COR-L47 (cell line): ENCODE results near the gene TTLL3.
A peak's percentile ranks its signal among the peaks of the same experiment; 100 is the strongest.
"Not testable (repeated sequence)": the region's sequence is repeated elsewhere in the genome, so short reads cannot be mapped to it uniquely, and the experiment has no call there.

Experiments used
- DNase-seq: peaks from one replicate; lab custom pipeline; 2025; lab: John Stamatoyannopoulos, UW

The TTLL3 gene

DNA sequence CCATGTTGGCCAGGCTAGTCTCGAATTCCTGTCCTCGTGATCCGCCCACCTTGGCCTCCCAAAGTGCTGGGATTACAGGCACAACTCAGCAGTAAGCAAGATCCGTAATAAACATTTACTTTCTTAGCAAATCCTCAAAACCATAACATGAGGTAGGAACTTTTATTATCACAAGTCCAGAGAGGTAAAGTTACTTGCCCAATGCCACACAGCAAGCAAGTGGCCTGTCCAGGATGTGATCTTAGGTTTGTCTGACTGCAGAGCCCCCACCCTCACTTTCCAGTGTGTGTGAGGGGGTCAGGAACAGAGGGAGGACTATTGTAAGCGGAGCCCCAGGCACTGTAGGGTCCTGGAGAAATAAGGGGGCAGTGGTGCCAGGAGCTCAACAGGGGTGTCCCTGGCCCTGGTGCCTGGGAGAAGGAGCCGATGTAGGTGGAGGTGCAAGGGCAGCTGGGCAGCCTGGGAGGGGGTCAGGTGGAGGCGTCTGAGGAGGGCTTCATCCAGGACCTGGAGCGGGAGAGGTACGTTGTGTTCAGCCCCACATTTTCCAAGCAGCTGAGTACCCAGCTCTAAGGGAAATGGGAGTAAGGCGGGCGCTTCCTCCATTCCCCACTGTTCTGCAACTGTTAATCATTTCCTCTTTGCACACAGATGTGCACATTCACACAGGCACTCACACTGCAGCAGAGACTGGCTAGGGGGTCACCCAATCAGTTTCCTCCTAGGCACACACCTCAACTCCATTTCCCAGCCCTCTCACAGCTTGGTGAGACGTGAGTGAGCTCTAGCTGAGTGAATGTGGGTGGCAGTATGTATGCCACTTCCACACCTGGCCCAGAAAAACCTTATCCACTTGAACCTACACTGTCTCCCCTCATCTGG, 27.9 kb downstream of the TTLL3 start:
- DNase-seq = no peak

DNA sequence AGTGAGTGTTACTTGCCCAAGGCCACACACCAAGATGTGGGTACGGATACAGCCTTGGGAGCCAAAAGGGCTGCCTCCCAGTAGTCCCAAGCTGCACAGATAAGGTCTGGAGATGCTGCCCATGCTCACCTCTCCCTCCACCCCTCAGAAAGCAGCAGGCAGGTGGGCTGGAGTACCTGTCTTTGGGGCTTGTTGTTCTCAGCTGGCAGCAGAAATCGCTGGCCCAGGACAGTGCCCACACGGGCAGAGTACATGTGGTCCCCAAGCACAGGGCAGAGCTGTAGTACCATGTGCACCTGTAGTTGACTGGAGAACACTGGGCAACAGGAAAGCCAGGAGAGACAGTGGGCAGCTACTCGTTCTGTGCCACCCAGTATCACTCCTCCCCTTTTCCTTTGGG, 28.8 kb downstream of the TTLL3 start:
- no peak for DNase-seq

DNA sequence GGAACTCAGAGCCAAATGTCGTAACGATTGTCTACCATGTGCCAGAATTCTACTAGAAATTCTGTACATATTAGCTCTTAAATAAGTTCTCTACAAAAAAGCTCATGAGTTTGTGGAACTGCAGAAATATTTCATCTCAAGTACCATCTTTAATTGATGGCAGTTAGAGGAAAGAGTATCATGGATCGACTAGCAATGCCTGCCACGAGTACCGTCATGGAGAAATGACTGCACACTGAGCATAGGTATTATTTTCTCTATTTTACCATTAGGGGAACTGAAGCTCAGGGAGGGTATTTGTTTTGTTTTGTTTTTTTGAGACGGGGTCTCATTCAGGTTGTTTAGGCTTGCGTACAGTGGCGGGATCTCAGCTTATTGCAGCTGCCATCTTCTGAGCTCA, 31.0 kb downstream of the TTLL3 start:
- no peak for DNase-seq

DNA sequence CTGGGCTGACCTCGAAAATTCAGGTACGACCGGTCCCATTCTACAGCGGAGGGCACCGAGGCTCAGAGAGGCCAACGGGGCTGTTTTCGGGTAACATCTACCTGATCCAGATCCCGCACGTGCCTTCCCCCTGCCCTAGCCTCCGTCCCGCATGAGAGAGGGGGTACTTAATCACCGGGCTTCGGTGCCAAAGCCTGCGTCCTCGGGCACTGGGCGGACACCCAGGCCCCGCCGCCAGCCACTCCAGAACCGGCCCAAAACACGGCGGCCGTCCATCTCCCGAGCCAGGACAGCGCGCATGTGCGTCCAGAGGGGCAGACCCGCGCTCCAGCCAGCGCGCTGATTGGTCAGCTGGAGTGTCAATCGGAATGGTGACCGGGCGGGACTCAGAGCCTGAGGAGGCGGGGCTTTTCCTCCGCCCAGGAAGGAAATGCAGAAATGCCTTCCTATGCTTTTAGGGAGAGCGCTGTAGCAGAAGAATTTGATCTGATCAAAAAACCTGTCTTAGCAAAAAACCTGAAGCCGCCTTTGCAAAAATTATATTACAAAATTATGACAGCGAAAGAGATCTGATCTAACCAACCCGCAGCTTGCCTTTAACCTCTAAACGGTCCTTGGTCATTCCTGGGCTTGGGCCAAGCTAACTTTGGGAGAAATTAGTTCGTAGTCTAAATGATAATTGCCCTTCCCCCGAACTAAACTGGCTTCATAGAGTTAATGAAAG, 33.8 kb downstream of the TTLL3 start, which contains the start of gene RPUSD3:
Gene RPUSD3, minus strand, starts transcription at position 294 of the 724 bp plus-strand sequence. Its CDS starts 18 bp downstream, at position 276.
- DNase-seq = peak; percentile 68

DNA sequence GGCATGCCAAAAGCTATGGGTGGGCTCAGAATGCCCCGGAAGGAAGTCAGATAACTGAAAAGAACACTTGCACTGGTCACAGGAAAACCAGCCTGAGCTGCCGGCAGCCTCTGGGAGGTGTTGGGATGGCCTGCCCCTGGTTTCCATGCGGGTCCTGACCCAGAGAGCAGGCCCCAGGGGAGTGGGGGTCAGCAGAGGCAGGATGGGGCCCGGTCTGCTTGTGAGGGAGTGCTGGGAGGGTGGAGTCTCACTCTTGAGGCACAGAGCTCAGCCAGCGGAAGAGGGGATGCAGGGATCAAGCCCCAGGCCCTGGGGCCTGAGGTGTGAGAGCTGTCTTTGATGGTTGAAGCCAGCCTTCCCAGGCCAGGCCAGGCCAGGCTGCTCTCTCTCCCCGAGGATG, 36.2 kb downstream of the TTLL3 start:
- DNase-seq = no peak

DNA sequence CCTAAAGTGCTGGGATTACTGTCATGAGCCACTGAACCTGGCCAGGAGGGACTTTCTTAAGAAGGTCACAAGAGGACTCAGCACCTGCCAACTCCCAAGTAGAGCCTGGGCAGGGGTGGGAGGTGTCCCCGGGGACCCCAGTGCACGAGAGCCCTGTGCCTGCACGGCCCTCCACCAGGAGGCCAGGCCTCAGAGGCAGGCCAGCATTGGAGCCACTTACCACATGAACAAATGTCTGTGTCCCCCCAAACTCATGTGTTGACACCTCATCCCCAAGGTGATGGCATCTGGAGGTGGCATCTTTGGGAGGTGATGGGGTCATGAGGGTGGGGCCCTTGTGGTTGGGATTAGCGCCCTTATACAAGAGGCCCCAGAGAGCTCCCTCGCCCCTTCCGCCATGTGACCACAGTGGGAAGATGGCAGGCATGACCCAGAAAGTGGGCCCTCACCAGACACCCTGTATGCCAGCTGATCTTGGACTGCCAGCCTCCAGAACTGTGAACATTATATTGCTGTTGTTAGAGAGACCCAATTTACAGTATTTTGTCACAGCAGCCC, 36.9 kb downstream of the TTLL3 start:
- DNase-seq = no peak

DNA sequence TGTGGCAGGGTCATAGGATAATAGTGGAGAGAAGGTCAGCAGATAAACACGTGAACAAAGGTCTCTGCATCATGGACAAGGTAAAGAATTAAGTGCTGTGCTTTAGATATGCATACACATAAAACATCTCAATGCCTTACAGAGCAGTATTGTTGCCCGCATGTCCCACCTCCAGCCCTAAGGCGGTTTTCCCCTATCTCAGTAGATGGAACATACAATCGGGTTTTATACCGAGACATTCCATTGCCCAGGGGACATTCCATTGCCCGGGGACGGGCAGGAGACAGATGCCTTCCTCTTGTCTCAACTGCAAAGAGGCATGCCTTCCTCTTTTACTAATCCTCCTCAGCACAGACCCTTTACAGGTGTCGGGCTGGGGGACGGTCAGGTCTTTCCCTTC, 37.8 kb downstream of the TTLL3 start:
- not testable (repeated sequence) for DNase-seq

DNA sequence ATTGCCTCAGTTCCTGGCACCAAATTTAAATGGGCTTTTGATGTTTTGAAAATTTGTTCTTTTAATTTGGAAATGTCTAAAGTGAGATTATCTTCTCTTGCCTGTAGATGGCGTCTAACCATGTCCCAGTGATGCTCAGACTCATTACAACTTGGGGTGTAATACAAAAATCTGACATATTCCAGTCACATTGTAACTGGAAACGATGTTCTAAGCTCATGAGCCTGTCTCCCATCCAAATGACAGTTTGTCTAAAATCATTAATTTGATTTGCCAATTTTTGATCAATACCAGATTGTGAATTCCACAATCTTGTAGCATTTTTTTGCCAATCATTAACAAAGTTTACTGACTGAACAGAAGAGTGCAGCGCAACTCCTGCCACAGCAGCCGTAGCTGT, 38.8 kb downstream of the TTLL3 start:
- DNase-seq = not testable (repeated sequence)

DNA sequence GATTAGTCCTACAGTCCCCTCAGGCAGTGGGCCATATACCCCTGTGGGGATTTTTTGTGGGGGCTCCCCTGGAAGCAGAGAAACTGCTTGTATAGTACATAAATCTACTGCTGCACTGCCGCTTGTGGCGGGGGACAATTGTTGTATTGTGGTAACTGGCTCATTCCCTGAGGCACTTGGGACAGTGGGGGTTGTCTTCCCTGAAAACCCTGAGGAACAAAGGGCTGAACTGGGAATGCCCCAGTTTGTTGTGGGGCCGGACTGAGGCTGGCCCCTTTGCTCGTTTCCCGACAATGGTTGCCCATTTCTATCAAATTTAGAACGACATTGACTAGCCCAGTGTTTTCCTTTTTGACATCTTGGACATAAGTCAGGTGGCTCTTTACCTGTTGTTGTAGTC, 41.3 kb downstream of the TTLL3 start:
- DNase-seq = not testable (repeated sequence)

DNA sequence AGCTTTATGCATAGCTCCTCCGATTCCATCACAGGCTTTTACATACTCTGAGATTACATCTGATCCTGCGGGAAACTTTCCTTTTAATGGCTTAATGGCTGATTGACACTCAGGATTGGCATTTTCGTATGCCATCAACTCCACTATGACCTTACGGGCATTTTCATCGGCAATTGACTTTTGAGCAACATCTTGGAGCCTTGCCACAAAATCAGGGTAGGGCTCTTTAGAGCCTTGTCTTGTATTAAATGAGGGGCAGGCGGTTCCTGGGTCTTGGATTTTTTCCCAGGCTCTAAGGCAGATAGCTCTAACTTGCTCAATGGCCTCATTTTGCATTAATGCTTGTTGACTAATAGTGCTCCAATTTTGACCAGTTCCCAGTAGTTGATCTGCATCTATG, 41.9 kb downstream of the TTLL3 start:
- not testable (repeated sequence) for DNase-seq

DNA sequence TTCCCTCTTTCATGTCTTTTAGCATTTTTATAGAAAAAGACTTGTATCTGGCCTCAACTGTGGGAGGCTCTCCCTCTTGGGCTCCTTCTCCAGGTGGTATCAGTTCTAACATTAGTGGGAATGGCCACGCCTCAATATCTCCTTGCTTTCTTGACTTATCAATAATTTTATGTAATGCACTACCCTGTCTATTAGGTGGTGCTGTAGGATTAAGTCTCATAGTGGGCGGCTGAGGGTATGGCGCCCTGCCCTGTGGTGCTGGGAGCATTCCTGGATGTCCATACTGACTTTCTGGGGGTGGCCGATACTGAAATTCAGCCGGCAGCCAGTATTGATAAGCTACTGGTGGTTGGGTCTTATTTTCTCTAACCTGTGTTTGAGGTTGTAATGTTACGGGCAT, 42.5 kb downstream of the TTLL3 start:
- no peak for DNase-seq

DNA sequence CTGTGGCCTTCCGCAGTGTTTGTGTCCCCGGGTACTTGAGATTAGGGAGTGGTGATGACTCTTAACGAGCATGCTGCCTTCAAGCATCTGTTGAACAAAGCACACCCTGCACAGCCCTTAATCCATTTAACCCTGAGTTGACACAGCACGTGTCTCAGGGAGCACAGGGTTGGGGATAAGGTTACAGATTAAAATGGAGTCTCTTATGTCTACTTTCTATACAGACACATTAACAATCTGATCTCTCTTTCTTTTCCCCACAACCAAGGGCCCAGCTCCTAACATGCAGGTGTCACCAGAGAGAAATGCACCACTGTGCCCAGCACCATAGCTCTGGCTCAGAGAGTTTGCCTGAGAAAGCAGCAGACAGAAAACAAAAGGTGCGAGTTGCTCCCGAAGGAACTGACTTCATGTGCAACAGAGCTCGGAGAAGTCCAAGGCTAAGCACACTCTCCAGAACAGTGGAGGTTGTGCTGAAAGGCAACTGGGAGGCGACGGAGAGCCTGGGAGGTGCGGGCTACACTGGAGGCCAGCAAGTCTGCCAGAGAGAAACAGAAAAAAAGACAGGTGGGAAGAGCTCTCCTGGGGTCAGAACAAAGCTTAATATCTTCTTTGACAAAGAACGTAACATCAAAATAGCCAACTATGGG, 44.4 kb downstream of the TTLL3 start:
- DNase-seq = not testable (repeated sequence)

DNA sequence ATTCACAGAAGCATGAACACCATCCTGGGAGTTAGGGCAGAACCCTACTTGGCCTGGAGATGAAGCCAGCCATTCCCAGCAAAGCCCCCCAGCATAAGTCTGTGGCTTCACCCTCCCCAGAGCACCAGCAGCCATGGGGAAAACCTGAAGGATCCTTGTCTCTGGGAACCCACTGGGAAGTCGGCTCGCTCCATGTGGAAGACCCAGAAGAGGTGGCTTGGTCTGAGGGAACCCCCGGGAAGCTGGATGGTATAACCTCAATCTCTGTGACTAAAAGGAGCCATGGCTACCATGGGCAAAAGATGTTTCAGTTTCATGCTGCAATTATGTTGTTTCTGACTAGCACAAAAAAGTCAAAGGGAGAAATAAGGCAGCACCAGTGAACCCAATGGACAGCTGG, 45.5 kb downstream of the TTLL3 start:
- DNase-seq = no peak

DNA sequence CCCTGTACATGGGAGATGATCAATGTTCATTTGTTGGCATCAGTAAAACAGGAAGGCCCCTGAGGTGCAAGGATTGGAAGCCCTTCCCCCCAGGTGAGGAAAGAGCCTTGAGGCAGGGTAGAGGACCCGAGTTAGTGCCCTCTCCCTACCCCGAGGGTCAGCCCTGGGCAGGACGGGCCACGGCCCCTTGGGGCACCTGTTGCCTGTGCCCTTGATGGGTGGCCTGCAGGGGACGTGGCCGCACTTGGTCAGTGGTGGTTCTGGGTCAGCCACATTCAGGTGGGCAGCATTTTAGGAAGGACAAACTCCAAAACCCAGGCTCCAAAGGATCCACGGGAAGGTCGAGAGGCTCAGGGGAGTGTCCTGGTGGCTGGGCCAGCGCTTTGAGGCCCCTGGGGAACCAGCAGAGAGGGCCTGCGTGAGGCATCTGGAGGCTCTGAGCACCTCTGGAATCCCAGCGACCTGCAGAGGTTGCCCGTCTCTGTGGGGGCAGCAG, 49.5 kb downstream of the TTLL3 start:
- DNase-seq = no peak

DNA sequence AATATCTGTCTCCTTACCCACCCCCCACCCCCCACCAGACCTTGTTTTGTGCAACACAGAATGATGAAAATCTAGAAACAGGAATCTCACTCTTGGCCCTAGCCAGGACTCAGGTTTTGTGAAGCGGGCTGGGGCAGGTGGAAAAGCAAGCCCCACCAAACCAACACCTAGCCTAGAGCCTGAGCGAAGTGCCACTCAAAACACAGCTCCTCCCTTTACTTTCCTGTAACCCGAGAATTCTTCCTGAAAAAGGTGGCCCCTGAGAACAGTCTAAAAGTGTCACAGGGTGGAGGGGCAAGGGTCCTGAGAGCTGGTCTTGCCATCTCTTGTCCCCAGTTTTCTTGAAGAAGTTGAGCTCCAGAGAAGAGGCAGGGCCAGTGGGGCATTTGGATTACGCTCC, 51.1 kb downstream of the TTLL3 start:
- no peak for DNase-seq

DNA sequence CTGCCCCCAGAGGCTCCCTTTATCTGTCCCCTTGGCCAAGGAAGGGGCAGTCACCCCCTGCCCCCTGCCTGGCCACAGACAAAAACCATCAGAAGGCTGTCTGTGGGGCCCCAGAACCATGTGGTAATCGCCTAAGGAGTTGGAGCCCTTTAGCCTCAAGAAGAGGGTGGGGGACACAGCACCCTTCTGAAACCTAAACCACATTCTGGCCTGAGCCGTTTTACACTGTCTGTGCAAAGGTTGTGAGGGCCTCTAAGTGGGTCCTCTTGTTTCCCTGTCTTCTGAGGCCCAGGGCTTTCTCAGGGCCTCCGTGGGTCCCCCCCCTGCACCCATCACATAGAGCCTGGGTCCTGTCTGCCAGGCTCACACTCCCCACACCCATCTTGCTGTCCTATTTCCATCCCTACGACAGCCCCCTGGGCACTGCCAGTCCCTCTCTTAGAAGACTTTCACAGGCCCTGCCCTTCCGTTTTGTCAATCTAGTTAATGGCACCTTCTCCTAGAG, 51.6 kb downstream of the TTLL3 start:
- DNase-seq = no peak

DNA sequence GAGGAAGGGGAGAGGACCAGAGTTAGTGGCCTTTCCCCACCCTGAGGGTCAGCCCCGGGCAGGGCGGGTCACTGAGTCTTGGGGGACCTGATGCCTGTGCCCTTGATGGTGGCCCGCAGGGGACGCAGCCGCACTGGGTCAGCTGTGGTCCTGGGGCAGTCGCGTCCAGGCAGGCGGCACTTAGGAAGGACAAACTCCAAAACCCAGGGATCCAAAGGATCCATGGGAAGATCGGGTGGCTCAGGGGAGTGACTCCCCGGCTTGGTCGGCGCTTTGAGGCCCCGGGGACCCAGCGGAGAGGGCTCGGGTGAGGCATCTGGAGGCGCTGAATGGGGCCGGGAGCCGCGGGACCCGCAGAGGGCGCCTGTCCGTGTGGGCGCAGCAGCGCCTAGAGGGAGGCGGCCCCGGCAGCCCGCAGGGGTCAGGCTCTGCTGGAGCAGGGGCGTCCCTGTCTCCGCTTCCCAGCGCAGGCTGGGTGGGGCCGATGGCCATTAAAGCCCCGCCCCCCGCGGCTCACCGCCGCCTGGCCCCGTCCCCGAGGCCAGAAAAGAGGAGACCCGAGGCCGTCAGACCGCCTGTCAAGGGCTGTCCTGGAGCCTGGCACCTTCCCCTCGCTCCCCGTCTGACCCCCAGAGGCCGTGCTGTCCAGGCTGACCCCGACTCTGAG, 52.5 kb downstream of the TTLL3 start:
- no peak for DNase-seq

DNA sequence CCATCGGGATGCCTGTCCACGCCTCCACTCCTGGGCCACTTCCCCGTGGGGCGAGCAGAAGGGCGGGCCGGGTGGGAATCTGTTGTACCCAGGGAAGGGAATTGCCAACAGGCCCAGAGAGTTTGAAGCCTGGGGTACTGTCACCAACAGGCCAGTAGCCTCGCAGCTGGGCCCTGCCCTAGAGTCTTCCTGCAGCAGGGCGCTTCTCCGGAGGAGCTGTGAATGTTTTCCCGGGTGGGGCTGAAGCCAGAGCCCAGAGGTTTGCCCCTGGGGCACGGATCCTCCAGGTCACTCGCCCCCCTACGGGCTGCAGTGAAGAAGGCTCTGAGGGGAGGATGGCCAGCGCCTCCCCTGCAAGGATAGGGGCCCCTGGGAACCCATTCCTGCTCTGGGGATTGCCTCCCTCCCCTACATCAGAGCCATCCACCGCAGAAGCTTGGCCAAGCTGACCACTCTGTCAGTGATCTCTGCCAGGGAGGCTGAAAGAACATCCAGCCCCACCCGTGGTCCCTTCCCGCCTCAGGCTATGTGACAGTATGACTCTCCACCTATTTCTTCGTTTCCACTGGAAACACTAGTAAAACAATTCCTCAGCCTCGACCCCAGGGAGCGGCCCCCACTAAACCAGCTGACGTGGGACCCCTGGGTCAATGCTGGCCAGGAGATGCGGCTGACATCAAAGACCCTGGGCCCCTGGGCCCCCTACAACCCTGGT, 53.2 kb downstream of the TTLL3 start:
- DNase-seq = no peak

DNA sequence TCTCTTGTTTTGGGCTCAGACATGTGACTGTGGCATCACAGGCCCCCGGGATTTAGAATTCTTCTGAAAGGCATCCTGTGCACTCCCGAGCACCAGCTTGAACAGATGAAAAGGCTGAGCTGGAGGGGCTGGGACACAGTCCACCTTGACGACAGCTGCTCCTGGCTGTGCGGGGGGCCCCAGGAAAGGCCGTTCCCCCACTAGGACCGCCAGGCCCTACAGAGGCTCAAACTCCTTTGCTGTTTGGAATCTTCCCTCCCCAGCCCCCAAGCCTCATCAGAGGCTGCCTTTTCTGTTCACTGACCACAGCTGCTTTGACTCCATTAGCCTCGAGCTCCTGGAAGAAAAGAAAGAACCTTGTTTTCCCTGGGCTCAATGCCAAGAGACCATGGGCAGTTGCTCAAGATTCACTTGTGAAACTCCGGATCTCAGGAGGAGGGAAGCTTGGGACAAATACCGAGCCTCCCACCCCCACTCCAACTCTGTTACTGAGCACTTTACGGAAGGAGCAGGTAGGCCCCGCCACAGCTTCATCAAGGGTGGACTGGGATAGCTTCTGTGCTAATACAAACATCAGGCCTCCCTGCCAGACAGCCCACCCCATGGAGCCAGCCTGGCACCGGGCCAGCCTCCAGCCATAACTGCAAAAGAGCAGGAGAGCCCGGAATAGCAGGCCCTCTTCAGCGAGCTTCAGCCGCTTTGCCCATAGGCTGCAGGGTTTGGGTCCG, 54.3 kb downstream of the TTLL3 start:
- DNase-seq = peak; percentile 30

DNA sequence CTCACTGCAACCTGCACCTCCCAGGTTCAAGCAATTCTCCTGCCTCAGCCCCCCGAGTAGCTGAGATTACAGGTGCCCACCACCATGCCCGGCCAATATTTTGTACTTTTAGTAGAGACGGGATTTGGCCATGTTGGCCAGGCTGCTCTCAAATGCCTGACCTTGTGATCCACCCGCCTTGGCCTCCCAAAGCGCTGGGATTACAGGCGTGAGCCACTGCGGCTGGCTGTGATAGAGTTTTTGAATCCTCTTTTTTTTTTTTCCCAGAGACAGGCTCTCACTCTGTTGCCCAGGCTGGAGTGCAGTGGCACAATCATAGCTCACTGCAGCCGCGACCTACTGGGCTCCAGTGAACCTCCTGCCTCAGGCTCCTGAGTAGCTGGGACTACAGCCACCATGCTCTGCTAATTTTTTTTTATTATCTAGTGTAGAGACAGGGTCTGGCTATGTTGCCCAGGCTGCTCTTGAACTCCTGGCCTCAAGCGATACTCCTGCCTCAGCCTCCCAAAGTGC, 55.1 kb downstream of the TTLL3 start:
- DNase-seq = not testable (repeated sequence)
